GM12872 (cell line): ENCODE results near the gene ZNF451.

Source experiments
- CTCF ChIP-seq: IDR thresholded peaks from 3 replicates; pipeline ENCODE4 v1.5.1; 2011; ENCODE audit warnings: low read depth, mild to moderate bottlenecking, low read length, moderate library complexity; ENCODE audit not compliant: insufficient read depth

ZNF451 gene

GRCh38 chr6:57130661-57131177 is 40.7 kb downstream of the ZNF451 start:
- no peak for TF ChIP-seq CTCF

GRCh38 chr6:57134954-57135353 is 45.0 kb downstream of the ZNF451 start:
- no peak for TF ChIP-seq CTCF

- no peak for TF ChIP-seq CTCF
Measured at GRCh38 chr6:57135885-57136284, 45.9 kb downstream of the ZNF451 start.

- no peak for TF ChIP-seq CTCF
Measured at GRCh38 chr6:57137350-57137749, 47.4 kb downstream of the ZNF451 start.

GRCh38 chr6:57138026-57138425 is 48.0 kb downstream of the ZNF451 start:
- no peak for TF ChIP-seq CTCF

GRCh38 chr6:57141451-57142177 is 51.6 kb downstream of the ZNF451 start:
- TF ChIP-seq CTCF: no peak

GRCh38 chr6:57142178-57142525 is 52.2 kb downstream of the ZNF451 start:
- TF ChIP-seq CTCF: no peak
